ENCODE results near the gene ZMYM3. TPM values are rescaled to one million over a fixed set of nuclear protein-coding genes. Genes with fewer than 3 reads are reported as not detected.

ZMYM3 gene
- total and polyA plus RNA-seq, 2 experiments from 2014 or later, result 31.0 to 71.1 TPM

DNA sequence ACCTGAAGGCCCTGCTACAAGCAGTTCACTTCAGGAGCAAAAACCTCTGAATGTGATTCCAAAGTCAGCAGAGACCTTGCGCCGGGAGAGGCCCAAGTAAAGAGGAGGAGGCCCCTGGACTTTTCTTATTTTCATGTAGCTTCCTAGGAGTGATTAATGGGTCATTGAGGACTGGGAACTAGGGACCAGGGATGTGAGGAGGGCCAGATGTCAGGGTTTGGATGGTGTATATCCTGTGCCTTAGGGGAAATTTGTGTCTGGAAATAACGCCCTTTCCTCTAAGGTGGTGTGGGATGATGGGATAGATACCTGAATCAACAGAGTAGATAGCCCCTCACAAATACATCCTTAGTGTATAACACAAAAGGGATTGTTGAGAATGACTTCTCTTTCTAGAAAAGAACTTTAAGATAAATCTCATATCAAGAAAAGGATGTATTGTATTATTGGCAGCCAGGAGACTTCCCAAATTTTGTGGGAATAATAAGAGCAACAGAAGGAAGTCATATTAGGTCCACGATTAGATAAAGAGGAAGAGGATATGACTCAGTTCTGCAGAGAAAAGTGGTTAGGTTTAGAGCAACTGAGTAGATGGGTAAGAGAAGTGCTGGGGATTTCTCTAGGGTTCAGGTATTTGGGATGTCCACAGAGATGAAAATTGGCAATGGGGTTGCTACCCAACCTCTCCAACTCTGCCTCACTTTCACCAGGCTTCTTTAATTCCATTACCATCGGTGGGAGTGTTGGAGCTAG lies 48.7 kb upstream of the ZMYM3 start:
- Histone ChIP-seq H3K27me3 (ENCODE audit: insufficient read depth) (no peaks in the 10 kb centered on the region), H3F3A (replicated peaks; ENCODE audit: low read depth) (peaks cover 8% of the 10 kb centered on the region; the same call in 1 of the 2 replicates), H3K27ac (ENCODE audit: low read depth) (no peak overlapping the region), H3K4me2 (no peak overlapping the region), H3K79me2 (replicated peaks; ENCODE audit: insufficient read depth) (no peaks in the 10 kb centered on the region), H4K20me1 (replicated peaks; ENCODE audit: insufficient read depth) (peaks cover 8% of the 10 kb centered on the region; the same call in 1 of the 2 replicates), H3K4me1 (ENCODE audit: insufficient read depth) (no peaks in the 10 kb centered on the region), H3K4me3 (no peak overlapping the region), H2AFZ (no peak overlapping the region), H3K9me2 (ENCODE audit: insufficient read depth) (no peaks in the 10 kb centered on the region), H3K36me3 (ENCODE audit: insufficient read depth) (peaks cover 10% of the 10 kb centered on the region; the same call in 1 of the 2 replicates)
- no peak for TF ChIP-seq ZNF462 (CRISPR knock-in tag; IDR thresholded peaks at IDR 0.05)
- no peak for TF ChIP-seq NANOG (IDR thresholded peaks at IDR 0.05; ENCODE audit: borderline replicate concordance)
- no peak for TF ChIP-seq POLR2AphosphoS5 (IDR thresholded peaks at IDR 0.05; ENCODE audit: low read depth)
- TF ChIP-seq EZH2phosphoT487 (IDR thresholded peaks at IDR 0.05; ENCODE audit: unreplicated experiment), result no peak
- TF ChIP-seq EZH2 (IDR thresholded peaks at IDR 0.05; ENCODE audit: low read depth, unreplicated experiment), result no peak
- no peak for TF ChIP-seq STAT1 (IDR thresholded peaks at IDR 0.05; ENCODE audit: unreplicated experiment)
- TF ChIP-seq, protein P1, sequence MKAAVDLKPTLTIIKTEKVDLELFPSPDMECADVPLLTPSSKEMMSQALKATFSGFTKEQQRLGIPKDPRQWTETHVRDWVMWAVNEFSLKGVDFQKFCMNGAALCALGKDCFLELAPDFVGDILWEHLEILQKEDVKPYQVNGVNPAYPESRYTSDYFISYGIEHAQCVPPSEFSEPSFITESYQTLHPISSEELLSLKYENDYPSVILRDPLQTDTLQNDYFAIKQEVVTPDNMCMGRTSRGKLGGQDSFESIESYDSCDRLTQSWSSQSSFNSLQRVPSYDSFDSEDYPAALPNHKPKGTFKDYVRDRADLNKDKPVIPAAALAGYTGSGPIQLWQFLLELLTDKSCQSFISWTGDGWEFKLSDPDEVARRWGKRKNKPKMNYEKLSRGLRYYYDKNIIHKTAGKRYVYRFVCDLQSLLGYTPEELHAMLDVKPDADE (IDR thresholded peaks at IDR 0.05), result no peak
- TF ChIP-seq ZNF114 (CRISPR knock-in tag; IDR thresholded peaks at IDR 0.05), result no peak
- no peak for TF ChIP-seq CREB1 (CRISPR knock-in tag; IDR thresholded peaks at IDR 0.05; ENCODE audit: low read depth)
- H3K4me1 Mint-ChIP-seq, result peaks cover 14% of the 10 kb centered on the region; the same call in 2 of the 3 replicates
- peaks cover 4% of the 10 kb centered on the region for H3K27me3 Mint-ChIP-seq (ENCODE audit: insufficient read depth, low read depth, poor library complexity)
- ATAC-seq (no peak), DNase-seq (ENCODE audit: low spot score) (no peak)
- H3K9me3 Mint-ChIP-seq, result no peaks in the 10 kb centered on the region
- H3K36me3 Mint-ChIP-seq (ENCODE audit: low read depth), result peaks cover 66% of the 10 kb centered on the region
- no peak overlapping the region for H3K27ac Mint-ChIP-seq
- H3K4me3 Mint-ChIP-seq, result no peak overlapping the region; the same call in 2 of the 3 replicates
